ENCODE measurements around the gene EIF6. TPM values are rescaled to one million over a fixed set of nuclear protein-coding genes. Genes with fewer than 3 reads are reported as not detected.

EIF6 gene
- total and polyA plus RNA-seq, 2 donors (not counting 1 experiment from before 2014, with no cell fraction given): 74.1 to 81.2 TPM

DNA sequence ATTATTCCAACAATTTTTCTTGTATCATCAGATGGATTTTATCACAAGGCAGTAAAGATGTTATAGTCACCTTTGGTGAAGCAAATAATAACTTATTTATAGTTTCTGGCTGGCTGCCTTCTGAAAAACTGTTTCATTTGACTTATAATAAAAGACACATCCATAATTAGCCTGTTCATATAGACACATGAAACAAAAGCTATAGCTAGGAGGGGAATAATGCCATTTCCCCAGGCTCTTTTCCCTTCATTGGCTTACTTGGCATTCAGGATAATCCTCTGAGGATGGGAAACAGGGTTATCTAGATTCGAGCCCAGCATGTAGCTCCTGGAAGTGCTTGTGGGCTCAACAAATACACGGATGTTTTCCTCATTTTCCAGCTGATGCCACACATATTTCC lies 40.6 kb downstream of the EIF6 start:
- DNase-seq: no peak
- Histone ChIP-seq H4K20me1 (ENCODE audit: control insufficient read depth, insufficient read depth, low read length, poor library complexity, severe bottlenecking) (no peaks in the 10 kb centered on the region), H3K79me2 (ENCODE audit: control insufficient read depth, insufficient read depth, low read length) (no peaks in the 10 kb centered on the region), H3K36me3 (replicated peaks in 1 of 2; ENCODE audit: control extremely low read depth in 1 of 2, control insufficient read depth in 1 of 2, extremely low read depth in 1 of 2, insufficient read depth in 2 of 2, low read length in 1 of 2) (no peaks in the 10 kb centered on the region), H3K27me3 (replicated peaks in 1 of 4; ENCODE audit: control extremely low read depth in 1 of 4, control insufficient read depth in 3 of 4, insufficient read depth in 4 of 4, low read length in 3 of 4) (peaks cover 0 to 3% (median 0%) of the 10 kb centered on the region in 4 experiments), H3K4me1 (ENCODE audit: control insufficient read depth in 2 of 2, insufficient read depth in 2 of 2, low read length in 2 of 2) (no peaks in the 10 kb centered on the region), H3K4me3 (ENCODE audit: control extremely low read depth in 1 of 5, extremely low read depth in 1 of 5, insufficient read depth in 1 of 5, low read depth in 2 of 5, low read length in 4 of 5) (no peak overlapping the region), H3K4me2 (replicated peaks; ENCODE audit: low read depth, low read length, poor library complexity, severe bottlenecking) (no peak overlapping the region), H3K9ac (ENCODE audit: low read length) (no peak overlapping the region), H3K27ac (ENCODE audit: low read length in 2 of 2) (no peak overlapping the region), H3K9me3 (ENCODE audit: control extremely low read depth in 1 of 3, control insufficient read depth in 2 of 3, insufficient read depth in 1 of 3, low read length in 2 of 3) (no peaks in the 10 kb centered on the region), H2AFZ (ENCODE audit: insufficient read depth, low read depth, low read length, poor library complexity, severe bottlenecking) (no peak overlapping the region)
- ChIA-PET POLR2A (no interaction called here), CTCF (no interaction called here)
- no peak overlapping the region for H3K4me3 Mint-ChIP-seq
- H3K27me3 Mint-ChIP-seq: peaks cover 7% of the 10 kb centered on the region
- no CpG with 5 or more reads among the region's 2 CpGs for WGBS (ENCODE audit: insufficient coverage)
- ATAC-seq (ENCODE audit: low read depth): no peak
- intact Hi-C loops (cut with micrococcal nuclease): no loop called here
- H3K4me1 Mint-ChIP-seq: no peaks in the 10 kb centered on the region
- H3K27ac Mint-ChIP-seq: no peak overlapping the region
- no peaks in the 10 kb centered on the region for H3K9me3 Mint-ChIP-seq (ENCODE audit: insufficient read depth)
- TF ChIP-seq EZH2 (IDR thresholded peaks at IDR 0.05; ENCODE audit: borderline replicate concordance, insufficient read depth, low read depth, low read length, poor library complexity, severe bottlenecking): no peak
- TF ChIP-seq, protein P1, sequence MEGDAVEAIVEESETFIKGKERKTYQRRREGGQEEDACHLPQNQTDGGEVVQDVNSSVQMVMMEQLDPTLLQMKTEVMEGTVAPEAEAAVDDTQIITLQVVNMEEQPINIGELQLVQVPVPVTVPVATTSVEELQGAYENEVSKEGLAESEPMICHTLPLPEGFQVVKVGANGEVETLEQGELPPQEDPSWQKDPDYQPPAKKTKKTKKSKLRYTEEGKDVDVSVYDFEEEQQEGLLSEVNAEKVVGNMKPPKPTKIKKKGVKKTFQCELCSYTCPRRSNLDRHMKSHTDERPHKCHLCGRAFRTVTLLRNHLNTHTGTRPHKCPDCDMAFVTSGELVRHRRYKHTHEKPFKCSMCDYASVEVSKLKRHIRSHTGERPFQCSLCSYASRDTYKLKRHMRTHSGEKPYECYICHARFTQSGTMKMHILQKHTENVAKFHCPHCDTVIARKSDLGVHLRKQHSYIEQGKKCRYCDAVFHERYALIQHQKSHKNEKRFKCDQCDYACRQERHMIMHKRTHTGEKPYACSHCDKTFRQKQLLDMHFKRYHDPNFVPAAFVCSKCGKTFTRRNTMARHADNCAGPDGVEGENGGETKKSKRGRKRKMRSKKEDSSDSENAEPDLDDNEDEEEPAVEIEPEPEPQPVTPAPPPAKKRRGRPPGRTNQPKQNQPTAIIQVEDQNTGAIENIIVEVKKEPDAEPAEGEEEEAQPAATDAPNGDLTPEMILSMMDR (IDR thresholded peaks at IDR 0.05): no peak

DNA sequence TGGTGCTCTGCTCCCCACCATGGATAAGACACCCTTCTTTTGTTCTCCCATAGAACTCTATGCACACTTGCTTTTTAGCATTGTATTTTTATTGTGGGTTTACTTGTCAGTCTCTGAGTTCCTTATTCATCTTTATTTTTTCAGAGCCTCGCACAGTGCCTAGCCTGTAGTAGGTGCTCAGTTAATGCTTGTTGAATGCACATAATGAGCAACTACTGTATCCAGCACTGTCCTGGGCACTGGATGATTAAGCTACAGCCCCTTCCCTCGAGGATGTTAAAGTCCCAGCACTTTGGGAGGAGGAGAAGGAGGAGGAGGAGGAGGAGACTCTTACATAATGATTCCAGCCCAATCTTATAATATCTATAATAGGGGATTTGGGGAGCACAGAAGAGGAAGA lies 41.3 kb downstream of the EIF6 start:
- ChIA-PET POLR2A (no interaction called here), CTCF (no interaction called here)
- H3K27ac Mint-ChIP-seq: no peak overlapping the region
- H3K4me3 Mint-ChIP-seq: no peak overlapping the region
- no peak for ATAC-seq (ENCODE audit: low read depth)
- no peaks in the 10 kb centered on the region for H3K9me3 Mint-ChIP-seq (ENCODE audit: insufficient read depth)
- no CpG with 5 or more reads among the region's 2 CpGs for WGBS (ENCODE audit: insufficient coverage)
- H3K79me2 ChIP-seq (ENCODE audit: control insufficient read depth, insufficient read depth, low read length): no peaks in the 10 kb centered on the region
- H3K9me3 ChIP-seq (ENCODE audit: control extremely low read depth in 1 of 3, control insufficient read depth in 2 of 3, insufficient read depth in 1 of 3, low read length in 2 of 3): no peaks in the 10 kb centered on the region
- intact Hi-C loops (cut with micrococcal nuclease): no loop called here
- H3K4me2 ChIP-seq (replicated peaks; ENCODE audit: low read depth, low read length, poor library complexity, severe bottlenecking): no peak overlapping the region
- H3K27me3 ChIP-seq (replicated peaks in 1 of 4; ENCODE audit: control extremely low read depth in 1 of 4, control insufficient read depth in 3 of 4, insufficient read depth in 4 of 4, low read length in 3 of 4): peaks cover 0 to 3% (median 0%) of the 10 kb centered on the region in 4 experiments
- no peaks in the 10 kb centered on the region for H3K4me1 ChIP-seq (ENCODE audit: control insufficient read depth in 2 of 2, insufficient read depth in 2 of 2, low read length in 2 of 2)
- no peak for DNase-seq
- H3K4me1 Mint-ChIP-seq: no peaks in the 10 kb centered on the region
- H4K20me1 ChIP-seq (ENCODE audit: control insufficient read depth, insufficient read depth, low read length, poor library complexity, severe bottlenecking): peaks cover under 1% of the 10 kb centered on the region
- peaks cover 7% of the 10 kb centered on the region for H3K27me3 Mint-ChIP-seq
- H3K36me3 ChIP-seq (replicated peaks in 1 of 2; ENCODE audit: control extremely low read depth in 1 of 2, control insufficient read depth in 1 of 2, extremely low read depth in 1 of 2, insufficient read depth in 2 of 2, low read length in 1 of 2): no peaks in the 10 kb centered on the region
- H3K27ac ChIP-seq (ENCODE audit: low read length in 2 of 2): no peak overlapping the region
- TF ChIP-seq, protein P1 (IDR thresholded peaks at IDR 0.05): no peak
- TF ChIP-seq EZH2 (IDR thresholded peaks at IDR 0.05; ENCODE audit: borderline replicate concordance, insufficient read depth, low read depth, low read length, poor library complexity, severe bottlenecking): no peak
- H2AFZ ChIP-seq (ENCODE audit: insufficient read depth, low read depth, low read length, poor library complexity, severe bottlenecking): no peak overlapping the region
- H3K9ac ChIP-seq (ENCODE audit: low read length): no peak overlapping the region
- no peak overlapping the region for H3K4me3 ChIP-seq (ENCODE audit: control extremely low read depth in 1 of 5, extremely low read depth in 1 of 5, insufficient read depth in 1 of 5, low read depth in 2 of 5, low read length in 4 of 5)

Data from B cell (primary cell).